ENCODE measurements around the gene CDKAL1.
"Not testable (repeated sequence)": the region's sequence is repeated elsewhere in the genome, so short reads cannot be mapped to it uniquely, and the experiment has no call there.

Gene CDKAL1

GRCh38 chr6:20715135-20715806, 181.0 kb downstream of the CDKAL1 start:
- DNase-seq, result no peak

- no peak for DNase-seq
These were observed 182.6 kb downstream of the CDKAL1 start for GRCh38 chr6:20716865-20717264.

- no peak for DNase-seq
These were observed 183.5 kb downstream of the CDKAL1 start for GRCh38 chr6:20717743-20718142.

- no peak for DNase-seq
These were observed 184.7 kb downstream of the CDKAL1 start for GRCh38 chr6:20718705-20719653.

GRCh38 chr6:20719980-20720379, 185.7 kb downstream of the CDKAL1 start:
- no peak for DNase-seq

- not testable (repeated sequence) for DNase-seq
These were observed 186.9 kb downstream of the CDKAL1 start for GRCh38 chr6:20721121-20721520.

- DNase-seq, result no peak
These were observed 188.2 kb downstream of the CDKAL1 start for GRCh38 chr6:20722455-20722854.

GRCh38 chr6:20723236-20723635, 189.0 kb downstream of the CDKAL1 start:
- no peak for DNase-seq

- no peak for DNase-seq
These were observed 190.4 kb downstream of the CDKAL1 start for GRCh38 chr6:20724443-20725190.

GRCh38 chr6:20725235-20725634, 191.0 kb downstream of the CDKAL1 start:
- DNase-seq, result not testable (repeated sequence)

GRCh38 chr6:20729086-20729485, 194.8 kb downstream of the CDKAL1 start:
- no peak for DNase-seq

- not testable (repeated sequence) for DNase-seq
These were observed 198.1 kb downstream of the CDKAL1 start for GRCh38 chr6:20732362-20732761.

- no peak for DNase-seq
These were observed 198.6 kb downstream of the CDKAL1 start for GRCh38 chr6:20732896-20733295.

GRCh38 chr6:20737912-20738311, 203.7 kb downstream of the CDKAL1 start:
- DNase-seq, result no peak

GRCh38 chr6:20740088-20740487, 205.8 kb downstream of the CDKAL1 start:
- no peak for DNase-seq

GRCh38 chr6:20740727-20741126, 206.5 kb downstream of the CDKAL1 start:
- DNase-seq, result no peak

- DNase-seq, result no peak
These were observed 207.2 kb downstream of the CDKAL1 start for GRCh38 chr6:20741490-20741889.

GRCh38 chr6:20744911-20745557, 210.8 kb downstream of the CDKAL1 start:
- no peak for DNase-seq

- no peak for DNase-seq
These were observed 211.8 kb downstream of the CDKAL1 start for GRCh38 chr6:20746024-20746423.

- DNase-seq, result no peak
These were observed 212.7 kb downstream of the CDKAL1 start for GRCh38 chr6:20746805-20747558.

- DNase-seq, result no peak
These were observed 213.7 kb downstream of the CDKAL1 start for GRCh38 chr6:20747991-20748390.

Data from NK-92 treated with Interleukin-12 subunit alpha and Interleukin-12 subunit beta, amount 100 ng/mL, for 24 hours (cell line).